MCF 10A (cell line): ENCODE measurements around the gene USP10. TPM values are rescaled to one million over a fixed set of nuclear protein-coding genes. Genes with fewer than 3 reads are reported as not detected.

Experiments
- BruUV-seq: library from RNA; stranded (reverse); fragments of 400-500 nt; replicated peaks from 2 replicates; lab custom pipeline; 2021; lab: Mats Ljungman, UMichigan
- CTCF ChIA-PET: fragments of 300-600 bp; sonication (Branson Sonifier 250); formaldehyde crosslinking; extraction: SDS; loops from one replicate; lab custom pipeline; 2021; ENCODE audit warnings: antibody characterized with exemption, inconsistent platforms; lab: Yijun Ruan, JAX
- POLR2A ChIA-PET: fragments of 300-600, 350-650 bp; sonication (Branson Sonifier 250); formaldehyde crosslinking; extraction: SDS; loops from one replicate; lab custom pipeline; 2020; ENCODE audit warnings: antibody characterized with exemption, inconsistent platforms; lab: Yijun Ruan, JAX
- DNase-seq: peaks from one replicate; pipeline ENCODE4 v3.0.0-alpha.2; 2018; ENCODE audit not compliant: unreplicated experiment
- H3K27ac Mint-ChIP-seq: one replicate; pipeline ENCODE4 v1.8.0; 2022; ENCODE audit warnings: mild to moderate bottlenecking, low read depth, mixed read lengths; ENCODE audit not compliant: unreplicated experiment
- H3K27me3 Mint-ChIP-seq: one replicate; pipeline ENCODE4 v1.8.0; 2022; ENCODE audit warnings: mixed read lengths; ENCODE audit not compliant: insufficient read depth, unreplicated experiment
- H3K36me3 Mint-ChIP-seq: one replicate; pipeline ENCODE4 v1.8.0; 2022; ENCODE audit warnings: mild to moderate bottlenecking, moderate library complexity, mixed read lengths; ENCODE audit not compliant: insufficient read depth, unreplicated experiment
- H3K4me1 Mint-ChIP-seq: one replicate; pipeline ENCODE4 v1.8.0; 2022; ENCODE audit warnings: mixed read lengths; ENCODE audit not compliant: insufficient read depth, unreplicated experiment
- H3K4me3 Mint-ChIP-seq: one replicate; pipeline ENCODE4 v1.8.0; 2022; ENCODE audit warnings: mild to moderate bottlenecking, moderate library complexity, mixed read lengths; ENCODE audit not compliant: unreplicated experiment
- H3K9me3 Mint-ChIP-seq: one replicate; pipeline ENCODE4 v1.8.0; 2022; ENCODE audit warnings: mixed read lengths; ENCODE audit not compliant: unreplicated experiment
- CTCF ChIP-seq: fragments of 200-600 bp; IDR thresholded peaks from one replicate; pipeline ENCODE4 v1.8.0; 2022; ENCODE audit warnings: antibody characterized with exemption, mild to moderate bottlenecking; ENCODE audit not compliant: unreplicated experiment
- intact Hi-C: fragments of 100-400 bp; cut with micrococcal nuclease; formaldehyde crosslinking; loops from 2 replicates; pipeline ENCODE4 v1.14.1; 2022
- total RNA-seq: library from RNA; stranded (reverse); gene quantifications from 2 replicates; pipeline ENCODE4 v1.2.3, GENCODE V29; 2022

The USP10 gene
- total RNA-seq, 1 experiment from 2014 or later, result 129 TPM

- no TSS peak for BruUV-seq
- ChIA-PET POLR2A (interaction anchor here (0.6 to 0.9 kb wide), 4 partner anchors 12 to 234 kb away, joined by 3 to 4 read pairs (median 4); no protein-coding TSS in a partner anchor), CTCF (interaction anchor here (0.6 to 9.7 kb wide), 5 partner anchors 13 to 1410 kb away, joined by 3 to 137 read pairs (median 5); no protein-coding TSS in a partner anchor)
- no peaks in the 10 kb centered on the region for H3K27me3 Mint-ChIP-seq
- DNase-seq, result peak; percentile 68
- H3K36me3 Mint-ChIP-seq, result peaks cover 29% of the 10 kb centered on the region
- H3K4me1 Mint-ChIP-seq, result peaks cover 18% of the 10 kb centered on the region
- TF ChIP-seq CTCF, result no peak
- no peaks in the 10 kb centered on the region for H3K9me3 Mint-ChIP-seq
- peak overlapping the region; percentile 74 for H3K27ac Mint-ChIP-seq
- intact Hi-C loops, result loop anchor here (10.0 kb wide), 1 partner anchor 333 kb away; no protein-coding TSS in a partner anchor
- H3K4me3 Mint-ChIP-seq, result no peak overlapping the region
Observed at GRCh38 chr16:84751947-84752346, 52.1 kb downstream of the USP10 start.

- peaks cover 18% of the 10 kb centered on the region for H3K4me1 Mint-ChIP-seq
- H3K36me3 Mint-ChIP-seq, result peaks cover 34% of the 10 kb centered on the region
- H3K4me3 Mint-ChIP-seq, result no peak overlapping the region
- intact Hi-C loops, result loop anchor here (10.0 kb wide), 1 partner anchor 332 kb away; no protein-coding TSS in a partner anchor
- no peaks in the 10 kb centered on the region for H3K9me3 Mint-ChIP-seq
- TF ChIP-seq CTCF, result no peak
- BruUV-seq, result no TSS peak
- POLR2A ChIA-PET, result interaction anchor here (1.0 to 1.5 kb wide), 4 partner anchors 9 to 136 kb away, joined by 3 to 5 read pairs (median 4); no protein-coding TSS in a partner anchor
- DNase-seq, result no peak
- H3K27ac Mint-ChIP-seq, result peak overlapping the region; percentile 74
- H3K27me3 Mint-ChIP-seq, result no peaks in the 10 kb centered on the region
- CTCF ChIA-PET, result interaction anchor here (0.6 to 9.7 kb wide), 15 partner anchors 14 to 264 kb away, joined by 3 to 137 read pairs (median 6); no protein-coding TSS in a partner anchor
Observed at GRCh38 chr16:84752600-84752999, 52.8 kb downstream of the USP10 start.

GRCh38 chr16:84753412-84754326 is 53.9 kb downstream of the USP10 start:
- CTCF ChIA-PET, result interaction anchor here (0.6 to 9.7 kb wide), 29 partner anchors 8 to 1811 kb away, joined by 3 to 137 read pairs (median 6); no protein-coding TSS in a partner anchor
- intact Hi-C loops, result loop anchor here (1.0 to 10.0 kb wide), 4 partner anchors 175 to 331 kb away; no protein-coding TSS in a partner anchor
- Mint-ChIP-seq H3K36me3 (peaks cover 34% of the 10 kb centered on the region), H3K4me3 (no peak overlapping the region), H3K9me3 (no peaks in the 10 kb centered on the region), H3K27me3 (no peaks in the 10 kb centered on the region), H3K4me1 (peaks cover 18% of the 10 kb centered on the region), H3K27ac (peak overlapping the region; percentile 57)
- BruUV-seq, result no TSS peak
- POLR2A ChIA-PET, result interaction anchor here (1.0 to 2.0 kb wide), 8 partner anchors 8 to 219 kb away, joined by 3 to 8 read pairs (median 4); no protein-coding TSS in a partner anchor
- no peak for TF ChIP-seq CTCF
- DNase-seq, result no peak
